H9 (cell line): ENCODE data around the gene ANKRD13A. TPM values are rescaled to one million over a fixed set of nuclear protein-coding genes. Genes with fewer than 3 reads are reported as not detected.

Experiments used
- DNase-seq: peaks from one replicate; pipeline ENCODE4 v3.0.0-alpha.2; 2017
- H2AFZ ChIP-seq: one replicate; pipeline ENCODE4 v1.6.1; 2013; ENCODE audit warnings: mild to moderate bottlenecking, low read length, control low read depth, moderate library complexity
- H2AK5ac ChIP-seq: 2 replicates; pipeline ENCODE4 v1.6.1; 2013; ENCODE audit warnings: low read length, control low read depth, mixed read lengths; ENCODE audit not compliant: insufficient read length
- H2BK120ac ChIP-seq: one replicate; pipeline ENCODE4 v1.6.1; 2013; ENCODE audit warnings: low read depth, mild to moderate bottlenecking, low read length, control low read depth, inconsistent platforms; ENCODE audit not compliant: poor library complexity, severe bottlenecking
- H2BK12ac ChIP-seq: 2 replicates; pipeline ENCODE4 v1.6.1; 2013; ENCODE audit warnings: low read length, control low read depth, mixed read lengths, low read depth; ENCODE audit not compliant: insufficient read length
- H2BK15ac ChIP-seq: 2 replicates; pipeline ENCODE4 v1.6.1; 2013; ENCODE audit warnings: low read depth, low read length, control low read depth
- H2BK20ac ChIP-seq: one replicate; pipeline ENCODE4 v1.6.1; 2013; ENCODE audit warnings: low read depth, mild to moderate bottlenecking, low read length, control low read depth, inconsistent platforms; ENCODE audit not compliant: poor library complexity, severe bottlenecking
- H2BK5ac ChIP-seq: 2 replicates; pipeline ENCODE4 v1.6.1; 2013; ENCODE audit warnings: low read length, control low read depth, mixed read lengths; ENCODE audit not compliant: insufficient read length
- H3K14ac ChIP-seq: 2 replicates; pipeline ENCODE4 v1.6.1; 2013; ENCODE audit warnings: low read length, control low read depth; ENCODE audit not compliant: insufficient read depth
- H3K18ac ChIP-seq: 2 replicates; pipeline ENCODE4 v1.6.1; 2013; ENCODE audit warnings: low read depth, mild to moderate bottlenecking, mixed read lengths, low read length, control low read depth; ENCODE audit not compliant: insufficient read length
- H3K23ac ChIP-seq: 2 replicates; pipeline ENCODE4 v1.6.1; 2013; ENCODE audit warnings: low read length, control low read depth, mixed read lengths, low read depth; ENCODE audit not compliant: insufficient read length
- H3K23me2 ChIP-seq: 2 replicates; pipeline ENCODE4 v1.6.1; 2013; ENCODE audit warnings: low read depth, mild to moderate bottlenecking, mixed read lengths, low read length, control low read depth; ENCODE audit not compliant: insufficient read length, poor library complexity, severe bottlenecking
- H3K27ac ChIP-seq: 2 replicates; pipeline ENCODE4 v1.5.1; 2013; ENCODE audit warnings: low read length, control low read depth, mixed read lengths, low read depth; ENCODE audit not compliant: insufficient read length
- H3K27me3 ChIP-seq: 2 replicates; pipeline ENCODE4 v1.6.1; 2013; ENCODE audit warnings: low read length, control low read depth, inconsistent platforms; ENCODE audit not compliant: insufficient read depth
- H3K4ac ChIP-seq: 2 replicates; pipeline ENCODE4 v1.6.1; 2013; ENCODE audit warnings: low read depth, mild to moderate bottlenecking, control low read depth, inconsistent platforms, low read length, moderate library complexity
- H3K4me1 ChIP-seq: 2 replicates; pipeline ENCODE4 v1.6.1; 2013; ENCODE audit warnings: low read length, control low read depth, inconsistent platforms; ENCODE audit not compliant: insufficient read depth
- H3K4me2 ChIP-seq: 2 replicates; pipeline ENCODE4 v1.6.1; 2013; ENCODE audit warnings: low read length, control low read depth, mixed read lengths; ENCODE audit not compliant: insufficient read length, insufficient read depth
- H3K56ac ChIP-seq: 2 replicates; pipeline ENCODE4 v1.6.1; 2013; ENCODE audit warnings: low read depth, mild to moderate bottlenecking, mixed read lengths, low read length, control low read depth; ENCODE audit not compliant: insufficient read length
- H3K79me1 ChIP-seq: 2 replicates; pipeline ENCODE4 v1.6.1; 2013; ENCODE audit warnings: low read depth, mild to moderate bottlenecking, moderate library complexity, low read length, control low read depth, inconsistent platforms; ENCODE audit not compliant: insufficient read depth, poor library complexity, severe bottlenecking
- H3K79me2 ChIP-seq: 2 replicates; pipeline ENCODE4 v1.6.1; 2013; ENCODE audit warnings: low read length, control low read depth, inconsistent platforms; ENCODE audit not compliant: insufficient read depth
- H3K9ac ChIP-seq: 2 replicates; pipeline ENCODE4 v1.6.1; 2013; ENCODE audit warnings: low read length, control low read depth, mixed read lengths; ENCODE audit not compliant: insufficient read length; ENCODE audit errors: extremely low read depth
- H3K9me3 ChIP-seq: one replicate; pipeline ENCODE4 v1.6.1; 2013; ENCODE audit warnings: low read depth, low read length, inconsistent platforms; ENCODE audit not compliant: control insufficient read depth
- H3T11ph ChIP-seq: one replicate; pipeline ENCODE4 v1.6.1; 2013; ENCODE audit warnings: mild to moderate bottlenecking, low read length, control low read depth, inconsistent platforms
- H4K20me1 ChIP-seq: one replicate; pipeline ENCODE4 v1.6.1; 2013; ENCODE audit not compliant: control insufficient read depth, insufficient read length, insufficient read depth
- H4K5ac ChIP-seq: 2 replicates; pipeline ENCODE4 v1.6.1; 2013; ENCODE audit warnings: low read depth, mild to moderate bottlenecking, mixed read lengths, low read length, control low read depth; ENCODE audit not compliant: insufficient read length
- H4K8ac ChIP-seq: replicated peaks from 2 replicates; pipeline ENCODE4 v1.6.1; 2013; ENCODE audit warnings: low read length, control low read depth, mixed read lengths, low read depth; ENCODE audit not compliant: insufficient read length
- H4K91ac ChIP-seq: 2 replicates; pipeline ENCODE4 v1.6.1; 2013; ENCODE audit warnings: low read depth, mild to moderate bottlenecking, moderate library complexity, mixed read lengths, low read length, control low read depth; ENCODE audit not compliant: insufficient read length
- H3K27ac Mint-ChIP-seq, 3 experiments: 2 replicates in 2 of 3; 3 replicates in 1 of 3; pipeline ENCODE4 v1.8.0; 2020 to 2021; ENCODE audit warnings: mixed read lengths in 3 of 3, mild to moderate bottlenecking in 1 of 3, moderate library complexity in 1 of 3
- H3K27me3 Mint-ChIP-seq: 2 replicates; pipeline ENCODE4 v1.8.0; 2021; ENCODE audit warnings: low read depth, mild to moderate bottlenecking, moderate library complexity, mixed read lengths
- H3K36me3 Mint-ChIP-seq, 3 experiments: 2 replicates in 2 of 3; 3 replicates in 1 of 3; pipeline ENCODE4 v1.8.0; 2020 to 2021; ENCODE audit warnings: low read depth in 3 of 3, mixed read lengths in 3 of 3; ENCODE audit not compliant: insufficient read depth in 1 of 3
- H3K4me1 Mint-ChIP-seq, 2 experiments: 2 replicates each; pipeline ENCODE4 v1.8.0; 2020; ENCODE audit warnings: mixed read lengths in 2 of 2
- H3K4me3 Mint-ChIP-seq, 2 experiments: 2 replicates in 1 of 2; 3 replicates in 1 of 2; pipeline ENCODE4 v1.8.0; 2020 to 2021; ENCODE audit warnings: mild to moderate bottlenecking in 2 of 2, mixed read lengths in 2 of 2, moderate library complexity in 1 of 2
- H3K9me3 Mint-ChIP-seq, 2 experiments: 2 replicates in 1 of 2; 3 replicates in 1 of 2; pipeline ENCODE4 v1.8.0; 2020; ENCODE audit warnings: mild to moderate bottlenecking in 2 of 2, mixed read lengths in 2 of 2, moderate library complexity in 1 of 2
- CTCF ChIP-seq: fragments of 200-600 bp; sonication (generic); conservative IDR thresholded peaks from 3 replicates; pipeline ENCODE4 v1.8.0; 2021; ENCODE audit warnings: antibody characterized with exemption, mild to moderate bottlenecking
- whole genome bisulfite sequencing: extraction: QIAGEN DNeasy Blood & Tissue Kit; methylation state at CpG from one replicate; pipeline ENCODE4 v1.1.7; 2013; ENCODE audit warnings: missing lambda C conversion rate, low lambda C conversion rate, mixed read lengths; ENCODE audit not compliant: insufficient read length; ENCODE audit errors: extremely low coverage; 5-methylcytosine and 5-hydroxymethylcytosine counted together
- total RNA-seq: library from RNA; stranded (reverse); gene quantifications from 2 replicates; pipeline ENCODE4 v1.2.1, GENCODE V29; 2021

ANKRD13A gene
- total RNA-seq, 1 experiment from 2014 or later: 18.0 TPM

DNA sequence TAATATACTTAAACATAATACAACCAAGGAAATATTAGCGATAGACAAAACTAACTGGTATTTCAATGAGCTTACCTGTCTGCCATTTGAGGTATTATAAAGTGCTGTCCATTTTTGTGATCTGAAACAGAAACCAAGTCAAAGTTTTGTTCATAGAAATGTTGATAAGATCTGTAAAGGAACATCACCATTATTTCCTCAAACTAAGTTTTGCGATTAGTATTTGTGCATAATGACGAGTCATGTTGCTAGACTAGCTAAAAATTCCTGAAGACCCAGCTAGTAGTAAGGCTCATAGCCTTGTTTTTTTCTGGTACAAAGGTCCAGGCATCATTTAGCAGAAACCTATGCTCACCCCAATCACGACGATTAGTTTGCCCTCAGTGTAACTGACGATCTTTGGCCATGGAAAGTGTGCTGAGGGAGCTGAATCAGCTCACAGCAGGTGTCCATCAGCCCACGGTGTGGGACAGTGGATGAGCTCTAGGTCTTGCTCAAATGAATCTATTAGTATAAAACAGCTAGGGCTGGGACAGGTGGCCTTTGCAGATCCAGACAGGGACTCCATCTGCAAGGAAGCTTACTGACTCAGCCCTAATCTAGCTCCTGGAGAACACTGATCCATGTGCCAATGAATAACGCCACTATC, 31.7 kb upstream of the ANKRD13A start:
- no CpG with 5 or more reads among the region's 8 CpGs for WGBS
- peaks cover 2 to 3% of the 10 kb centered on the region in 2 experiments; a peak in 3 of 4 replicates for H3K4me1 Mint-ChIP-seq
- no peaks in the 10 kb centered on the region for H3K9me3 Mint-ChIP-seq
- no peaks in the 10 kb centered on the region for H3K4me1 ChIP-seq
- no peak overlapping the region for H3K18ac ChIP-seq
- no peak overlapping the region for H2BK5ac ChIP-seq
- no peak overlapping the region for H3K9ac ChIP-seq
- no peaks in the 10 kb centered on the region for H3K27me3 ChIP-seq
- no peak overlapping the region for H3K27ac ChIP-seq
- DNase-seq: no peak
- no peak overlapping the region for H2AFZ ChIP-seq
- no peaks in the 10 kb centered on the region for H3K23me2 ChIP-seq
- H2BK12ac ChIP-seq: no peak overlapping the region
- H3K79me2 ChIP-seq: no peaks in the 10 kb centered on the region
- H3K36me3 Mint-ChIP-seq: peaks cover 2 to 31% (median 4%) of the 10 kb centered on the region in 3 experiments; a peak in 4 of 7 replicates
- no peak overlapping the region for H4K8ac ChIP-seq
- H3K56ac ChIP-seq: no peak overlapping the region
- H3K23ac ChIP-seq: no peak overlapping the region
- H4K5ac ChIP-seq: no peak overlapping the region
- H2BK15ac ChIP-seq: no peak overlapping the region
- H4K91ac ChIP-seq: no peak overlapping the region
- H2BK20ac ChIP-seq: no peak overlapping the region
- no peaks in the 10 kb centered on the region for H3K27me3 Mint-ChIP-seq
- H3K27ac Mint-ChIP-seq: peak overlapping the region in 1 of 3 experiments; percentile 73; a peak in 2 of 7 replicates
- H2BK120ac ChIP-seq: no peak overlapping the region
- no peak for TF ChIP-seq CTCF
- H4K20me1 ChIP-seq: no peaks in the 10 kb centered on the region
- no peaks in the 10 kb centered on the region for H3K9me3 ChIP-seq
- no peak overlapping the region for H2AK5ac ChIP-seq
- no peak overlapping the region for H3T11ph ChIP-seq
- no peaks in the 10 kb centered on the region for H3K79me1 ChIP-seq
- H3K4me3 Mint-ChIP-seq: no peak overlapping the region
- no peak overlapping the region for H3K4me2 ChIP-seq
- H3K4ac ChIP-seq: no peak overlapping the region
- H3K14ac ChIP-seq: no peak overlapping the region
